GM20000 (cell line): ENCODE data around the gene ZFYVE26.

ENCODE experiments used
- DNase-seq: peaks from one replicate; pipeline ENCODE4 v3.0.0; 2012; ENCODE audit warnings: low spot score
- TF ChIP-seq, protein P1 (sequence below): IDR thresholded peaks from 2 replicates; pipeline ENCODE4 v1.5.1; 2012; ENCODE audit warnings: mild to moderate bottlenecking, control low read depth; ENCODE audit errors: extremely low read depth, missing control alignments

The ZFYVE26 gene

DNA sequence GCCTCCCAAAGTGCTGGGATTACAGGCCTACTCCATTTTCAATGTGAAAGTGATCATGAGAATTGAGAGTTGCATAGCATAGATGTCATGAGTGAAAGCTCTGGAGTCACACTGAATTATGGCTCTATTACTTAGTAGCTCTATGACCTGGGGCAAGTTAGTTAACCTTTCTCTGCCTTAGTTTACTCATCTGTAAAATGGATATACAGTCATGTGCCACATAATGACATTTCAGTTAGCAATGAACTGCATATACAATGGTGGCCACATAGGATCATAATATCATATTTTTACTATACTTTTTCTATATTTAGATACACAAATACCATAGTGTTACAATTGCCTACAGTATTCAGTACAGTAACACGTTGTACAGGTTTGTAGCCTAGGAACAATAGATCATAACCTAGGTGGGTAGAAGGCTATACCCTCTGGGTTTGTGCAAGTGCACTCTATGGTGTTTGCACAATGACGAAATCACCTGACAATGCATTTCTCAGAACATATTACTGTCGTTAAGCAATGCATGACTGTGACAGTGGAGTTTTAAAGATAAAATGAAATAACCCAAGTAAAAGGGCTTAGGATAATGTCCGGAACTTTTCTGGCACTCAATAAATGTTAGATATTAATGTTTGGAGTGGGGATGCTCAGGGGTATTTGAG, 53.1 kb downstream of the ZFYVE26 start:
- TF ChIP-seq, protein P1, sequence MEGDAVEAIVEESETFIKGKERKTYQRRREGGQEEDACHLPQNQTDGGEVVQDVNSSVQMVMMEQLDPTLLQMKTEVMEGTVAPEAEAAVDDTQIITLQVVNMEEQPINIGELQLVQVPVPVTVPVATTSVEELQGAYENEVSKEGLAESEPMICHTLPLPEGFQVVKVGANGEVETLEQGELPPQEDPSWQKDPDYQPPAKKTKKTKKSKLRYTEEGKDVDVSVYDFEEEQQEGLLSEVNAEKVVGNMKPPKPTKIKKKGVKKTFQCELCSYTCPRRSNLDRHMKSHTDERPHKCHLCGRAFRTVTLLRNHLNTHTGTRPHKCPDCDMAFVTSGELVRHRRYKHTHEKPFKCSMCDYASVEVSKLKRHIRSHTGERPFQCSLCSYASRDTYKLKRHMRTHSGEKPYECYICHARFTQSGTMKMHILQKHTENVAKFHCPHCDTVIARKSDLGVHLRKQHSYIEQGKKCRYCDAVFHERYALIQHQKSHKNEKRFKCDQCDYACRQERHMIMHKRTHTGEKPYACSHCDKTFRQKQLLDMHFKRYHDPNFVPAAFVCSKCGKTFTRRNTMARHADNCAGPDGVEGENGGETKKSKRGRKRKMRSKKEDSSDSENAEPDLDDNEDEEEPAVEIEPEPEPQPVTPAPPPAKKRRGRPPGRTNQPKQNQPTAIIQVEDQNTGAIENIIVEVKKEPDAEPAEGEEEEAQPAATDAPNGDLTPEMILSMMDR: no peak
- DNase-seq: no peak

DNA sequence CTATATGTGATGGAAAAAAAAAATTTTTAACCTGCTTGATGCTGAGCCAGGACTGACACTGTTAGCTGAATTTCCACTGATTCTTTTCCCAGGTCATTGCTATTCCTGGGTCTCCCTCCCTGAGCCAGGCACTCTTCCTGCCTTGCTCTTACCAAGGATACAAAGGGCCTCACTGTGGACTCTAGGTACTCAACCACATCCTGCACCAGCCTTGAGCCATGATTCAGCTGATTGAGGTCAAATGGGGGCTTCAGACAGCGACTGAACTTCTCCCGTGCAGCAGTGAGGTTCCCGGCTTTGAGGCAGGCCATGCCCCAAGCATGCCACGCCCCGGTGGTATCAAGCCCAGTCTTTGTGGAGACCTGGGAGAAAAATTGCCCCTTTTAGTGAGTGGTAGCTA, 54.3 kb downstream of the ZFYVE26 start:
- TF ChIP-seq, protein P1: no peak
- no peak for DNase-seq

DNA sequence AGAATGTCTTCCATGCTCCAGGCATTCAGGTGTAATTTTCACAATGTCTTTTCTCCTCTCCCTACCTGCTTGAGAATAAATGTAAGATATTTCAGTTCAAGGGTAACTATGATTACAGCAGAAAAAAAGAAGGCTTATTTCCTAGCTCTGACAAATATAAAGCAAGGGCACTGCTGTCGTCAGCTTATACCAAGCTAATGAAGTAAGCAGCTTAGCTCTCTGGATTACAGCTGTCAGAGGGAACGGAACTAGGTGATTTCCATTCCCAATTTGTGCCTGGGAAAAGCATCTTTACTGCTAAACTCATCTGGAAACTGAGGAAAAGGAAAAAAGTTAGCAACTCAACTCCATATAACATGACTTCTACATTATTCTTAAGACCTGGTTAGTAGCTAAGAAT, 56.5 kb downstream of the ZFYVE26 start:
- no peak for DNase-seq
- TF ChIP-seq, protein P1: no peak

DNA sequence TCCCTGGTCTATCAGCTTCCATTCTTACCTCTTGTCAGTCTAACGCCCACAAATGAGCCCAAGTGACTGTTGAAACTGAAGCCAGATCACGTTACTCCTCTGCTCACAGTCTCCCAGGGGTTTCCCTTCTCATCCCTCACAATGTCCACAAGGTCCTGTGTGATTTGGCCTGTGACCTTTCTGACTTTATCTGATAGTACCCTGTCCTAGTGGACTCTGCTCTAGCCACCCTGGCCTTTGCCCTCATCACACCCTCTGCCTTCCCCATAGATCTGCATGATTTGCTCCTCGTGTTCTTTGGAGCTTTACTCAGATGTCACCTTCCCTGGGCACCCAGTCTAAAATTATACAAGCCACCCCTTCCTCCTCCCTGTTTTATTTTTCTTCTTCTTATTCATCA, 59.2 kb downstream of the ZFYVE26 start:
- TF ChIP-seq, protein P1: no peak
- DNase-seq: no peak

DNA sequence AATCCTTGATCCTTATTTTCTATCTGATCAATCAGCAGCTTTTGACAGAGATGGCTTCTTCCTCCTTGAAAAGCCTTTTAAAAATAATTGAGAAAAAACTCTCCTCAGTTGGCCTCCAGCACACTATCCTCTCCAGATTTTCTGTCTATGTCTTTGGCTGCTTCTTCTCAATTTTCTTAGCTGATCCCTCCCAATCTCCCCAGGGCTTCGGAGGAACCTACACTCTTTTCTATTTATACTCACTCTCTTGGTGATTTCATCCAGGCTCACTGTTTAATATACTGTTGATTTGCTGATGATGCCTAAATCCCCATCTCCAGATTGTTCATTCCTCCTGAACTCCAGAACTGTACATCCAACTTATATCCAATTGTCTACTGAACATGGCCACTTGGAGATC, 59.9 kb downstream of the ZFYVE26 start:
- TF ChIP-seq, protein P1: no peak

DNA sequence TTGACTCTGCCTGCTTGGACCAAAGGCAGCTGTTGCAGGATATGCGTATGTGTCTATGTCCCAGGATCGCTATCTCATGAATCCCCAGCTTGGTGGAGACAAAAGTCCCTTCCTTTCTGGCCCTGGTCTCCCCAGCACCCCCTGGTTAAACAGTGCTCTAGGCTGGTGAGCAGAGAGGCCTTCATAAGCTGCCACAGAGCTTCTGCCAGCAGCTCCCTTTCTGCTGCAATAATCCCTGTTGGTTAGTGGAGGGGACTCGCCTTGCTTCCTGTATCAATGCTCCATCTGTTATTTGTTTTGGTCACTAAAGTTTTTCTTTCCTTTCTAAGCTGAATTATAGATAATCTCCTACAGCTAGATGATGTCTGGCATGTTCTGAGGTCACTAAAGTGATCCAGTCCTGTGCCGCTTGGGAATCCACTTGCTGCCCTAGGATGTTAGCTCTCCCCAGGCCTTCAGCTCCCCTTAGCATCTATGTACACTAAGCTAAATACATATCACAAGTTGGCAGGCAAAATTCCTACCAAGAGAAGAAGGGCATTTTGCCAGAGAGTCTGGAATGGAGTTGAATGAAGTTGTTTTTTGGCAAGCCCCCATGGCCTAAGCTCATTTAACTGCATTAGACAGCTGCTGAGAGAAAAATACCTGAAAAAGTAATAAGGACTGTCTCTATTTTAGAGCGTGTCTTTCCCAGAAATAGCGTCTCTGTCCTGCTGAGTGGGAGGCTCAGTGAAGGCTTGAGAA, 66.9 kb downstream of the ZFYVE26 start:
- TF ChIP-seq, protein P1: no peak
- DNase-seq: no peak

More for the DNA sequence above, 59.9 kb downstream of the ZFYVE26 start:
- no peak for DNase-seq

DNA sequence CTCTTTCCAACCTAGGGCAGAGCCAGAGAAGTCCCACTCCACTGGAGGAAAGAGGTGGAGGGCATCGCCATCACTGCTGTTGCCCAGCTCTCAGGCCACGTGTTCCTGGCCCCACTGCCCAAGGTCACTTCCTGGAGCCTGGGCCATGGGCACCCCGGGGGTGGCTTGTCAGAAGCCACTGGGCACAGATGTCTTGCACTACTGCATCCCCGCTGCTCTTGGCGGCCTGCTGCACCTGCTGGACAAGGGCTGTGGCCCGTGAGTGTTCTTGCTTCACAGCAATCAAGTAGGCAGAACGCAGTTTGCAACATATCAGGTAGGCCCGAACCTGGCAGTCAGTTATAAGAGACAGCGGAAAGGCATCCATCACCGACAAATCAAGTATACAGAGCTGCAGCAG, 68.1 kb downstream of the ZFYVE26 start:
- TF ChIP-seq, protein P1: no peak
- DNase-seq: no peak
